NAMALWA (cell line): ENCODE measurements around the gene BCL3.

Source experiments
- DNase-seq: peaks from one replicate; pipeline ENCODE4 v3.0.0-alpha.2; 2015; ENCODE audit warnings: low spot score

BCL3 gene

DNA sequence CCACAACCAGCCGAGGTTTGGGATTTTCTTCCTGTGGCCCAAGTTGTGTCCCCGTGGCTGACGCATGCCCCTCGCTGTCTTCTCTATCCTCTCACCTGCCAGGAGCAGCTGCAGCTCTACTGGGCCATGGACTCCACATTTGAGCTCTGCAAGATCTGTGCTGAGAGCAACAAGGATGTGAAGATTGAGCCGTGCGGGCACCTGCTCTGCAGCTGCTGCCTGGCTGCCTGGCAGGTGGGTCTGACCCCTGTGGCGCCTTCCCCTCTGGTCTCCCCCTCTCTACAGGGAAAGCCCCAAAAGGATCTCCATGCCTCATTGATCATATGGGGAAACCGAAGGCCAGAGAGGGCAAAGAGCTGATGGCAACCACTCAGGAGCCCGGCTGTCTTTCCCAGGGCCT lies 43.8 kb downstream of the BCL3 start:
- DNase-seq: peak; percentile 75

DNA sequence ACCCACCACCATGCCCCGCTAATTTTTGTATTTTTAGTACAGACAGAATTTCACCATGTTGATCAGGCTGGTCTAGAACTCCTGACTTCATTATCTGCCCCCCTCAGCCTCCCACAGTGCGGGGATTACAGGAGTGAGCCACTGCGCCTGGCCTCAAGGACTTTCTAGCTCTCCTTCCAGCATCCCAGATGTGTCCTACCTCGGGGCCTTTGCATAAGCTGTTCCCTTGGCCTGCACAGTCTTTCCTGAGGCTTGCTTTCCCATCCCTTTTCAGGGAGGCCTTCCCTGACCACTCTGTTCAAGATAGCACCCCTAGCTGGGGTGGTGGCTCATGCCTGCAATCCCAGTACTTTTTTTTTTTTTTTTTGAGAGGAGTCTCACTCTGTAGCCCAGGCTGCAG lies 46.1 kb downstream of the BCL3 start:
- DNase-seq: no peak

DNA sequence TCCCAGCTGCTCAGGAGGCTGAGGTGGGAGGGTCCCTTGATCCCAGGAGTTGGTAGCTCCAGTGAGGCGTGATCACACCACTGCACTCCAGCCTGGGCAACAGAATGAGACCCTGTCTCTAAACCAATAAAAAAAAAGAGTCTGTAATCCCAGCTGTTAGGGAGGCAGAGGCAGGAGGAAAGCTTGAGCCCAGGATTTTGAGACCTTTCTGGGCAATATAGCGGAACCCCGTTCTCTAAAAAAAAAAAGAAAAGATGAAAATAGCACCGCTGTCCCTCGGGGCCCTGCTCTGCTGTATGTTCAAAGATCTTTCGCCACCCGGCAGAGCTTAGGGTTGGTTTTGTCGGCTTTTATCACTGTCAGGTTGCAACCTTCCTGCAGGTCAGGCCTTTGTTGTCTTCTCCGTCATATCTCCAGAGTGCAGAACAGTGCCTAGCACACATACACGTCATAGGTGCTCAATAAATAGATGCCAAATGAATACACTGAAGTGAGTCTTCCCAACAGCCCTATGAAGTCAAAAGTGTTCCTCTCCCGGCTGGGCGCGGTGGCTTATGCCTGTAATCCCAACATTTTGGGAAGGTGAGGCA lies 47.0 kb downstream of the BCL3 start:
- peak; percentile 38 for DNase-seq

DNA sequence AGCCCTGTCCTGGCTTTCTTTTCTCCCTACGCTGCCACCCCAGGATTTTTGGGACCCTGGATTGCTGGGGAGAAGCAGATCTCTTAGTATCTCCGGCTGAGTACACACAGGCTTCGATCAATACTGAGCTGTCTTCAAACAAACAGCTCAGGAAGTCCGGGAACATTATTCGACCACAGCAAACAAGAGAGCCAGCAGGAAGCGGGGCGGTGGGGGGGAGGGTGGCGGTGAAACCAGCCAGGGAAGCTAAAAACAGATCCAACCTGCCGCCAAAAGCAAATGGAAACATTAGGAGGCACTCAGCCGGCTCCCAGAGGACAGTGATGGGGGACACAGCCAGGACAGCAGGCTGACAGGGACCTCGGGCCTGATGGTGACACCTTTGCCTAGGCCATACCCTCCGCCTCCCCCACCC lies 48.2 kb downstream of the BCL3 start:
- DNase-seq: no peak

DNA sequence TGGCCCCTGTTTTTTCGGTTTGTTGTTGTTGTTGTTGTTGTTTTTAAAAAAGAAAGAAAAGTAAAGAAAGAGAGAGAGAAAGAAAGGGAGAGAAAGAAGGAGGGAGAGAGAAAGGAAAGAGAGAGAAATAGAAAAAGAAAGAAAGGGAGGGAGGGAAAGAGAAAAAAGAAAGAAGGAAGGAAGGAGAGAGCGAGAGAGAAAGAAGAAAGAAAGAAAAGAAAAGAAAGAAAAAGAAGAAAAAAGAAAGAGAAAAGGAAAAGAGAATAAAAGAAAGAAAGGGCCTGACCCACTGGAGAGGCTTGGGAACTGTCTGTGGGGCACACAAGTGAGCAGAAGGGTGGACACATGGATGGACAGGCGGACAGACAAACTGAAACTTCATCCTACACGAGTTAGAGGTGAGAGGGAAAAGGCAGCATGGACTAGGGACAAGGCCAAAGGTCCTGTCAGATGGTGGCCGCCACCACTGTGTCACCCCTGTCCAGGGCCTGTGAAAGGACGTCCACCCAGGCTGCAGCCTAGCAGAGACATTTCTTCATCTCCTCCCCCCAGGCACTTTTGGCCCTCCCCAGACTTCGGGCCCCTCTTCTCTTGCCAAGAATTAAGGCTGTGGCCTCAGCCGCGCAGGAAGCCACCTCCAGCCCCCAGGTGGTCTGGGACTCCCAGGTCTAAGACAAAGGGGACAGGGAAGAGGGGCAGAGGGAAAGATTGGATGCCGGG lies 51.3 kb downstream of the BCL3 start:
- DNase-seq: no peak

DNA sequence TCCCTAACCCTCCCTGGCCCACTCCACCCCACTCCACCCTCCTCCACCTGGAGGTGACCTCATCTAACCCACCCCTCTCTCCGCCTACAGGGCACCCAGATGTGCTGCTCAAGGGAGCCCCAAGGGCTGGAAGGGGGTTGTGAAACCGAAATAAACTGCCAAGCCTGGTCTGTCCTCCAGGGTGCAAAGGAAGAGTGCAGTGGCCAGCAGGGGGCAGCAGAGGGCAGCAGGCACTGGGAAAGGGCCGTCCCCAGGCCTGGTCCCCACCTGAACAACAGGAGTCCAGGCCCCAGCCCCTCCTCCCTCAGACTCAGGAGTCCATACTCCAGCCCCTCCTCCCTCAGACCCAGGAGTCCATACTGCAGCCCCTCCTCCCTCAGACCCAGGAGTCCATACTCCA lies 52.0 kb downstream of the BCL3 start:
- DNase-seq: peak; percentile 92

DNA sequence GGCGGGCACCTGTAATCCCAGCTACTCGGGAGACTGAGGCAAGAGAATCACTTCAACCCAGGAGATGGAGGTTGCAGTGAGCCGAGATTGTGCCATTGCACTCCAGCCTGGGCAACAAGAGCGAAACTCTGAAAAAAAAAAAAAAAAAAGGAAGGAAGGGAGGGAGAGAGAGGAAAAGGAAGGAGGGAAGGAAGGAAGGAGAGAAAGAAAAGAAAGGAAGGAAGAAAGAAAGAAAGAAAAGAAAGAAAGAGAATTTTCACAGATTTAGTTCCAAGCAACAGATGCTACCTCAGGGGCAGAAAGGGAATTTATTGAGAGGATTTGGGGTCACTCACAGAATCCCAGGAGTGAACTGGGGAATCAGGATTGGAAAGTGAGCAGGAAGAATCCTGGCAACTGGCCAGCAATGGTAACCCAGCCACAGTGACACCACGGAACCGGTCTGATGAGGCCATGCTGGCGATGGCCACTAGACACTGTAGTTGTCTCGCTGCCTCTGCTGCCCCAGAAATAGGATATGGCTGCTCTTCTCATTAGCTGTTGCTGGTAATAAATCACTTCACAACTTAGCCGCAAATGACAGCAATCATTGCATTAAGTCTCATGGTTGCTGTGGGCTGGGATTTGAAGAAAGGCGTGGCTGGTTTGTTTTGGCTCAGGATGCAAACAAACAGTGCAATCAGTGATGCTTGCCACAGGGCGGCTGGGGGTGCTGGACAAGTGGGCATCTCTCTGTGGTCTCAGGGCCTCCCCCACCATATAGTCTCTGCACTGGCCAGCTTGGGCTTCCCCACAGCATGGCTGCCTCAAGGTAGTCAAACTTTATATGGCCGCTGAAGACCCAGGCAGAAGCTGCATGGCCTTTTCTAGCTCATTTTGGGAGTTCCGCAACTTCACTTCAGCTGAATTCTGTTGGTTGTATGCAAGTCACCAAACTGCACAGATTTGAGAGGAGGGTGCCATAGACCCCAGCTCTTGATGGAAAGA lies 55.2 kb downstream of the BCL3 start:
- peak; percentile 31 for DNase-seq

DNA sequence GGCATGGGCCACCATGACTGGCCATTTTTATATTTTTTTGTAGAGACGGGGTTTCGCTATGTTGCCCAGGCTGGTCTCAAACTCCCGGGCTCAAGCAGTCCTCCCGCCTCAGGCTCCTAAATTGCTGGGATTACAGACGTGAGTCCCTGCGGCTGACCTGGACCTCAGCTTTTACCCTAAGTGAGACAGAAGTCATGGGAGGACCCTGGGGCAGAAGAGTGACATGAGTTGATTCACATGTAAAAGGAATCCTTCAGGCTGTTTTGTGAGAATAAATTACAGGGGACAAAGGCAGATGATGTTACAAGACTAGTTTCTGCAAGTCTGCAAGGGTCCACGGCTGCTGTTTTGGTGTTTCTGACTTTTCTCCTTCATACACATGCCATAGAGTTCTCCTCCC lies 57.8 kb downstream of the BCL3 start:
- no peak for DNase-seq

DNA sequence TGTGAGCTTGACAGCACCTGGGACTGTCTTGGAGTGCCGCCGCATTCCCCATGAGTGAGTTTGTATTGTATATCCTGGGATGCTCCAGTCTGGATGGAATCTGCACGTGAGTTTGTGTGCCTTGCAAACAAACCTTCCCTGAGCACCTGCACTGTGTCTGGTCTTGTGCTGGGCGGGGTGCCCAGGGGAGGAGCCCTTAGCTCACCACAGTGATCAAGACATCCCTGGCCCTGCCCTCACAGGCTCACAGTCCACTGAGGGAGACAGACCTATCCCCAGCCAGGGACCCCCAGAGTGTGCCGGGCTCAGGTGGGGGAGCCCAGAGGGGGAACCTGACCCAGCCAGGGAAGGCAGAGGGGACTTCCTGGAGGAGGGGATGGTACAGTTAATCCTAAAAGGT lies 58.7 kb downstream of the BCL3 start:
- DNase-seq: no peak

DNA sequence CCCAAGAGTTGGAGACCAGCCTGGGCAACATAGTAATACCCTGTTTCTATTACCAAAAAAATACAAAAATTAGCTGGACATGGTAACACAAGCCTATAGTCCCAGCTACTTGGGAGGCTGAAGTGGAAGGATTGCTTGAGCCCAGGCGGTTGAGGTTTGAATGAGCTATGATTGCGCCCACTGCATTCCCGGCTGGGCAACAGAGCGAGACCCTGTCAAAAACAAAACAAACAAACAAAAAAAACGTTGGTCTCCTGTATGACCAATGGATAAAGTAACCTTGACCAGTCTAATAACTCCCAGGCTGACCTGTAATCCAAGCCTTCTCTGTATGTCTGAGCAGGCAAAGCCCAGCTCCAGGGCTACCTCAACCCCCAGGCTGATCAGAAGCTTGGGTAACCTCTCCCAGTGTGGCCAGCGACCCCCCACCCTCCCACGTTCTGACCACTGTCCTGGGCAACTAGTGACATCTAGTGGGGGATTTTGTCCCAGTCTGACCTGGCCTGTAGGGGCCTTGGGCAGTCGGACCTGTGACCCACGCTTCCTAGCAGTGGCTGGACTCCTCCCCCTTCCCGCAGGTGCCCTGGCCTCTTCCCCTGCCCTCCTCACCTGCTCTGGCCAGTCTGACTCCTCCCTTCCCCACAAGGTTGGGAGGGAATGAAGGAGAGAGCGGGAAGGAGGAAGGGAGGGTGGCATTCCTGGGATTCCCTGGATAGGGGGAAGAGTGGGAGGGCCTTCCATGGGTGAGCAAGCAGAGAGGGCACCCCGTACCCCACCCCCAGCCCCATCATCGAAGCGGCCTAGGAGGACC lies 59.3 kb downstream of the BCL3 start:
- DNase-seq: no peak

DNA sequence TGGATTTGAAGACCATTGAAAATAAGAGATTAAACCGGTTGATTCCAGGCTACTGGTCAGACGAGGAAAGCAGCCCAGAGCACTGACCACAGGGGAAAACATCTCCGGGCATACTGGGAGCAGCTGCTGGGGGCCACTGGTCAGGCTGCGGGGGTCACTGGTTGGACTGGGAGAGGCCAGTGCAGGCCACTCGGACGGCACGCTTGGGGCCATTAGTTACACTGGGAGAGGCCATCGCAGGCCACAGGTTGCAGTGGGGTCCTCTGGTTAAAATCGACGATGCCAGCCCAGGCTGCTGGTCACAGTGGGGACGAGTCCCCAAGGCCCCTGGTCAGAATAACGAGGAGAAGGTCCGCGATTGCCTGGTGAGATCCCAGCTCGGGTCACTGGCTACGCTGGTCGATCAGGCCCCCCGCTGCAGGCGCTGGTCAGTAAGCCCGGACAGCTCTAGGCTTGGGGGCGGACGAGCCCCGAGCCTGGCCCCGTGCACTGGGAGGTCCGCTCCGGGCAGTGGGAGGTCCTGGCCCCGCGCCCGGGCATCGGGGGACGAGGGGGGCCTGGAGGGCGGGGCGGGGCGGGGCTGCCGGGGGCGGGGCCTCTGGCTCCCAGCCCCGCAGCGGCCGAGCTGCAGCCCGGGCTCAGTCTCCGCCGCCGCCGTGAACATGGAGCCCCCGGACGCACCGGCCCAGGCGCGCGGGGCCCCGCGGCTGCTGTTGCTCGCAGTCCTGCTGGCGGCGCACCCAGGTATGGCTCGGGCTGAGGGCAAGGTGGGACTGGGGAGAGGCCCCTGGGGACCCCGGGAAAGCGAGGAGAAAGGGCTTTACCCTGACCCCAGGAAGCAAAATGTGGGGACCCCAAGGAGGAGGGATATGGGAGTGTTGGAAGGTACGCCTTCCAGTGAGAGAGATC lies 60.2 kb downstream of the BCL3 start, which contains the start of gene BCAM:
TSS of gene BCAM (plus strand) at position 641 of the 909 bp plus-strand sequence. CDS start at position 663, 22 bp downstream.
- DNase-seq: no peak
